SJCRH30 (cell line): Measurements from ENCODE around the gene MEIS1. TPM values are rescaled to one million over a fixed set of nuclear protein-coding genes. Genes with fewer than 3 reads are reported as not detected.

ENCODE experiments used
- DNase-seq, 2 experiments: peaks; one replicate each; pipeline ENCODE4 v3.0.0-alpha.2; 2015 to 2020
- H3K27ac ChIP-seq: fragments of 250-450 bp; sonication (Bioruptor Pico); 2 replicates; pipeline ENCODE4 v1.5.1; 2020; ENCODE audit warnings: mild to moderate bottlenecking, moderate library complexity
- H3K27me3 ChIP-seq: fragments of 250-450 bp; sonication (Bioruptor Pico); 2 replicates; pipeline ENCODE4 v1.5.1; 2020; ENCODE audit warnings: mild to moderate bottlenecking, moderate library complexity
- H3K36me3 ChIP-seq: fragments of 250-450 bp; sonication (Bioruptor Pico); 2 replicates; pipeline ENCODE4 v1.5.1; 2020; ENCODE audit warnings: mild to moderate bottlenecking, moderate library complexity
- H3K4me1 ChIP-seq: fragments of 250-450 bp; sonication (Bioruptor Pico); 2 replicates; pipeline ENCODE4 v1.5.1; 2020; ENCODE audit warnings: mild to moderate bottlenecking, moderate library complexity
- H3K4me3 ChIP-seq: fragments of 250-450 bp; sonication (Bioruptor Pico); 2 replicates; pipeline ENCODE4 v1.5.1; 2020; ENCODE audit warnings: mild to moderate bottlenecking, moderate library complexity
- H3K9me3 ChIP-seq: fragments of 250-450 bp; sonication (Bioruptor Pico); replicated peaks from 2 replicates; pipeline ENCODE4 v1.5.1; 2020; ENCODE audit warnings: mild to moderate bottlenecking, moderate library complexity
- total RNA-seq: library from RNA; depleted of rRNA; stranded (reverse); fragments of >200 nt; shearing (Covaris generic); gene quantifications from 2 replicates; pipeline ENCODE4 v1.2.3, GENCODE V29; 2014

MEIS1 gene
- total RNA-seq, 1 experiment from 2014 or later: 14.7 TPM

DNA sequence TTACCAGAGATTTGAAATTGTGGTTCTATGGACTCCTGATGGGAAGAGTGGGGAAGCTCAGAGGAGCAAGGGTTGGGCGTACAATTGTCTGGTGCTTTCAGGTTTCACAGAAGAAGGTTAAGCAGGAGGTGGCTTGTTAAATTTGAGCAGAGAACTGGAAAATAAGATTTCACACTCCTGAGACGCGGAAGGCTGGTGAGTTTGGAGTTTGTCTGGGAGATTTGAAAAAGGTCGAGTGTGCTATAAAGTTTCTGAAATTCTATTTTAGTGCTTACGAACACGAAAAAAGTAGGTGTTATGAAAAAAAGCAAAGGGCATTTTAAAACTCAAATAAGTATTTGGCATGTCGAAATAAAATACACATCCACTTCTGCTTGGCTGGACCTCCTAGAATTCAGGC, 170.1 kb downstream of the MEIS1 start:
- Histone ChIP-seq H3K27ac (no peak overlapping the region), H3K4me3 (no peak overlapping the region), H3K27me3 (peaks cover 11% of the 10 kb centered on the region), H3K4me1 (no peaks in the 10 kb centered on the region), H3K9me3 (no peaks in the 10 kb centered on the region), H3K36me3 (no peaks in the 10 kb centered on the region)
- no peak for DNase-seq

DNA sequence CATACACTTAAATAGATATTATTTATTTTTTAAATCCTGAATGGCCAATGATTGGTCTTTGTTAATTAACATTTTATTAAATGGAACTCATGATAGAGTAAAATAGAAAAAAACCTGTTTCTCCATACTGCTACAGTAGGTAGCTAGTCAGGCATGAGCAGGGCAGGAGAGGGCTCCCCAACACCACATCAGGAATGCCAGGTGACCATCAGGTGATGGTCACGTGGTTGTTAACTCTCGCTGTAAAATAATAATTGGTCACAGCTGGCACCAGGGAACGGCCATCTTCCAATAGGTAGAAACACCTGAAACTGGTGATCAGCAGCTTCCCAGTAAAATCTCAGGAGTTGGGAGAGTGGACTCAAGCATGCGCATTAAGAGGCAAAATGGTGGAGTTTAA, 172.2 kb downstream of the MEIS1 start:
- DNase-seq: no peak
- Histone ChIP-seq H3K27ac (no peak overlapping the region), H3K9me3 (no peaks in the 10 kb centered on the region), H3K4me3 (no peak overlapping the region), H3K4me1 (no peaks in the 10 kb centered on the region), H3K36me3 (no peaks in the 10 kb centered on the region), H3K27me3 (no peaks in the 10 kb centered on the region)
